Esophagus mucosa (tissue), 1 donor: ENCODE results near the gene C15orf40. TPM values are rescaled to one million over a fixed set of nuclear protein-coding genes. Genes with fewer than 3 reads are reported as not detected.

Source experiments
- ATAC-seq: fragments of 200-7000 bp; cut with Tn5 transposase; one replicate; pipeline ENCODE4 v1.9.1; 2020
- total RNA-seq: library from RNA; stranded (reverse); gene quantifications from one replicate; pipeline ENCODE4 v1.2.4, GENCODE V29; 2023
- donor health status: DM: yes; HTN: yes; CAD: no.

The C15orf40 gene
- total RNA-seq, 1 donor from 2014 or later, result 18.7 TPM

DNA sequence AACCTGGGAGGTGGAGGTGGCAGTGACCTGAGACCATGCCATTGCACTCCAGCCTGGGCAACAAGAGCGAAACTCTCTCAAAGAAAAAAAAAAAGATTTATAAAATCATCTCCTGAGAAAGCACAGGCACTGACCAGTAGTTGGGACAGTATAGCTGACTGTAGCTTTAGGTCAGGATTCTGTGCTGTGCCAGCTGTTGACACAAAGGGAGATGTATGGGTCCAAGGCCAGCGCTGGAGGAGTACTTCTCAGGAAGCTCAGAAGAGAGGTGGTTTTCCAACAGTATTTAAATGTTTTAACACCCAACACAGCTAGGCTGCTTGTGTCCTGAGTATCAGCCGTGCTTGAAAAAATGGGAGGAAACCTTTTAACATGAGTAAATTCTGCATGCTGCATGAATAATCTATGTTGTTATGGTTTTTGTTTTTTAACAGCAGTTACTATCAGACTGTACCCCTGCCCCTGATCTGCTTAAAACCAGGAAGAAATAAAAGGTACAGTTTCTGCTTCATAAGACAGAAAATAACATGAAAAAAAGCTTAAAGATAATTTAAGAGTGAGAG lies 18.9 kb downstream of the C15orf40 start:
- ATAC-seq, result no peak

DNA sequence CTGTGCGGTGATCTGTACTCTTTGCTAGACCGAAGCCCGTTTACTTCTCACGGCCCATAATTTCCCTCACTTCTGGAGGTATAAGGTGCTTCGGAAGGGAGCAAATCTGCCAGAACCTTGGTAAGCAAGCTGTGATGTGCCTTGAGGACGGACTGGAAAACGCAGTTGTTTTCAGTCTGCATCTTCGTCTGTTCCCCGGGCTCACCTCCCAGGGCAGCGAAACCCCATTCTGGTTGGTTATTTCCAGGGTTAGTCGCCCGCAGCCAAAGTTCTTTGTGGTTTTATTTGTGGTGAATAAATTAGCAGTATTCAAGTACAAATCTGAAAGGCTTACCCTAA lies 25.0 kb downstream of the C15orf40 start:
- ATAC-seq, result peak; percentile 29

DNA sequence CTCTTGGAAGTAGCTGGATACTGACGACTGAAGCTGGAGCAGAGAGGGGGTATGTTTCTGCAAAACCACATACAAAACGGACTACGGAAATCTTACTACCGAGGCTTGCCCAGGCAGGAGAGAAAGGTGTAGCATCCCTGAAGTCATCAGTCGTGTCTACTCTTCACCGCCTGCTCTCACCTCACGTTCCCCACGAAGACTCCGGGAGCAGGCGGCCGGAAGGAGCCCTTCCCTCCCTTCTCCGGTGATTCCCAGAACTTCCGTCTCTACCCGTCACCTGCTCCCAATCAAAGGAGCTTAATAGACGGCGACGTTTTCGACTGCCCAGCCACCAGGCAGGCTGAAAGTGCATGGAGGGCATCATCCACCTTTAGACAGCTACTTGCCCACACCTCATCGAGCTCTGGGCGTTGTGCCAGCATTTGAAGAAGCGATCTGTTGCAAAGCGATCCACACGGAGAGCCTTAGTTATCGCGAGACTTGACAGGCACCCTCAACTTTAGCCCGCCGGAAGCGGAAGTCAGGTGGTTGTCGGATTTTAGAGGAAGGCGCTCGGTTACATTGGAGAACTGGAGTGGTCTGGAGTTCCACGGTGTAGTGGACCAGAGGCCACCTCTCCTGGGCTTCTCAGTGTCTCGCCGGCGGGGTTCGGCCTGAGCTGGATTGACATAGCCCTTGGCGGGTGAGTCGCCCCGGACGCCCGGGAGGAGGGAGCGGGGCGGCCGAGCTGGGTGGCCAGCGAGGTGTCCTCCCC lies 25.6 kb downstream of the C15orf40 start, which contains the start of gene RAMAC:
Gene RAMAC, plus strand, starts transcription at position 523 of the 754 bp plus-strand sequence. CDS start 2,809 bp downstream, outside the sequence.
- peak; percentile 95 for ATAC-seq

DNA sequence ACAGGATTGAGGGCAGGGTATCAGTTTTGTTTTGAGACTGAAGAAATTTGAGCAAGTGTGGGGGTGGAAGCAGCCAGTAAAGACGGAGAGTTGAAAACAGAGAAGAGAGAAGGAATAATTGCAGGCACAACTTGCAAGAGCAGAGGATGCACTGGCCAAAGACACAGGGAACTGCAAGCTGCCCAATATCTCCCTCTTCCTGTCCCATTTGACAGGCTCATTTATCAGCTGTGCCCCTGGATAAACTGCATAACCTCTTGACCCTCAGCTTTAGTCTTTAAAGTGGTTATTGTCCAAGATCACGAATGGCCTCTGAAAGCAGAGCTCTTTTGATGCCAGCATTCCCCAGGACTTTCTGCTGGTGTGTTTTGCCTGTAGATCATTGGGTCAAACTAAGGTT lies 30.5 kb downstream of the C15orf40 start:
- ATAC-seq, result no peak

DNA sequence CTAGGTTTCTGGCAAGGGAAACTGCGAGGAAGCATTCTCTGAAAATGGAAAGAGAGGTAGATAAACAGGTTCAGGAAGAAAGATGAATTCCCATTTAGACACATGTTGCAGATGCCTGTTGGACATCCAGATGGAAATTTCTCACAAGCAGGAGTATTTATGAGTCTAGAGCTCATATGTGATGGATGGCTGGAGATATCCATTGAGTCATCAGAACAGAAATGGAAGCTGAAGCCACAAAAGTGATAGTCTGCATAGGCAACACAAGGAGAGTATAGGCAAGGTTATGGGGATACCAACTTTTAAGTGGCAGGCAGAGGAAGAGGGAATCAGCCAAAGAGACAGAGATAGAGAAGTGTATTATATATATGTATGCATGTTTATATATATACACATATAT lies 31.7 kb downstream of the C15orf40 start:
- no peak for ATAC-seq

DNA sequence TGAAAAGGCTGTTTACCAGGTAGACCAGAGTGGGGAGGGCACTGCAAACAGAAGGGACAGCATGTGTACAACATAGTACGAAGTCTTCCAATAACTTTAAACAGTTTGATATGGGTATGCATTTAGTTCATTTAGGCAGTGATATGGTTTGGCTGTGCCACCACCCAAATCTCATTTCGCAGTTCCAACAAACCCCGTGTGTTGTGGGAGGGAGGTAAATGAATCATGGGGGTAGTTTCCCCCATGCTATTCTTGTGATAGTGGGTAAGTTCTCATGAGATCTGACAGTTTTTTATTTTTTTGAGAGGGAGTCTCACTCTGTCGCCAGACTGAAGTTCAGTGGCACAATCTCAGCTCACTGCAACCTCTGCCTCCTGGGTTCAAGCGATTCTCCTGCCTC lies 33.0 kb downstream of the C15orf40 start:
- ATAC-seq, result no peak

DNA sequence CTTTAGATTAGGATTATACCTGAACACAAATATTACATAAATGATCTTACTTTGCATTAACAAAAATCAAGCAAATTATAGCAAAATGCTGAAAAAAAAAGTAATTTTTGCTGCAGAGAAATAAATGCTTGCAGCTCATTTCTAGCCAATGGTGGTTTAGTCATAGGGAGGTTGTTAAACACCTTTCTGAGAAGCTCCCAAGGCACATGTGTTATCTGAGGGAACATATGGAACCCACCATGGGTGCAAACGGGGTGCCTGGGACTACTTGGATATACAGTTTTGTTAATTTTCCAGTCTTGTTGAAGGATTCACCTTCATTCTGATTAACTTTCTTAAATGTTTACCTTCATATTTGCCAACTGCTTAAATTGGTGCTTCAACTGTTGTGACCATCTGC lies 34.4 kb downstream of the C15orf40 start:
- no peak for ATAC-seq

DNA sequence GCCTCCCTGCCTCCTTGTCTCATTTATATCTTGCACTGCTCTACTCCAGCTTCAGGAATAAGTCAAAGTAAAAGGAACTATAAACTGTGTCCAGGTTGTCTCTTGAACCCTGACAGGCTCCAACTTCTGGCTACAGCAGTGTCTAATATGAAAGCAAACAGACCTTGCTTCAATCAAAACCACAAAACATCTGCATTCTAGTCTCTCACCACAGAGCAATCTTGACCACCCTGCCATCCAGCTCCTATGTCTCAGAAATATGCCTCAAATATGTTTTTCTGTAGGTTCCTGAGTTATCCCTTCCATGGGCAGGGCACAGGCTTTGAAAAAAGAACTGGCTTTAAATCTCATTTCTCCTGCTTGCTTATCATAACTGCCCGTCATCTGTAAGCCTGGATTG lies 38.4 kb downstream of the C15orf40 start:
- ATAC-seq, result no peak

DNA sequence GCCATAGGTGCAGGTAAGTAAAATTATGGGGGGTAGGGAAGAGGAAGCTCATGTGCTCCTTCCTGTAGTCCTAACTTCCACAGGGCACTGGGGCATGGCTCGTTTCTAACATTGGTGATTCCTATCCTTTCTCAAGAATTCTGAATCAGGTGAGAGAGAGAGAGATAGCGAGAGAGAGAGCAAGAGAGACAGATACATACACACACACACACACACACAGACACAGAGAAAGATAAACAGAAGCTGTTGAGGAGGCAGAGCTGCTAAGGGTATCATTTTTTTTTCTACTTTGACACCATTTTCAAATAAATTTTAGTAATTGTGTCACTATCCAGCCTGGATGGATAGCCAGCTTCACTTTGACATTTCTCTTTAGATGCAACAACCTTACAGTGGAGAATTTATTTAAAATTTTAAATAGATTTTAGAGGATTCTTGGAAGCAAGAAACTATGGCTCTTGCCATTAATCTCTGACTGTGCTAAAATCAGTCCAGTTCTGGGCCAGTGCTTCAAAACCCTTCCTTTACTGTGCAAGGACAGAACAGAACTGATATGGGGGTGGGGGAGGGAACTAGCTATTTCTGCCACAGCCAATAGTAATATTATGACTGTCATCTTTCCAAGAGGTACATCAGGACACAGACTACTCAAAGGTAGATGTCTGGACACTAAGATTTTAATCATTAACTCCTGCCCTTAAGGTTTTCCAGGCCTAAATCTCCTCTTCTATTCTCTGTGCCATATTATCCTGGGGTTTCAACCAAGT lies 40.0 kb downstream of the C15orf40 start:
- no peak for ATAC-seq

DNA sequence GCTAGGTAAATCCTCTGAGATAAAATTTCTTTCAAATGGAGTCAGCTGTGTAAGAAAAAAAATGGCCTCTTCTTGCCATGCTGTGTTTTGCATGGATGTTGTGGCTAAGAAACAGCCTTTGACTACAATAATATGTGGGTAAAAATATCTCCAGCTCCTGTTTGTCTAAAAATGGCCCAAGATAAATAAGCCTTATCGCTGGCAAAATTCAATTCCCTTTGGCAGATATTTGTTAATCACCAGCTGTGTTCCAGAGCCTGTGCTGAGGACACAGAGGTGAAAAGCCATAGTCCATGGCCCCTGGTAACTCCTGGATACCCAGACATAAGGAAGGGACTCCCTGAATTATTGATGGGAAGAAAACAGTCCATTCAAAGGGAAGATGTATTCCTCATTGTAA lies 40.7 kb downstream of the C15orf40 start:
- ATAC-seq, result no peak

DNA sequence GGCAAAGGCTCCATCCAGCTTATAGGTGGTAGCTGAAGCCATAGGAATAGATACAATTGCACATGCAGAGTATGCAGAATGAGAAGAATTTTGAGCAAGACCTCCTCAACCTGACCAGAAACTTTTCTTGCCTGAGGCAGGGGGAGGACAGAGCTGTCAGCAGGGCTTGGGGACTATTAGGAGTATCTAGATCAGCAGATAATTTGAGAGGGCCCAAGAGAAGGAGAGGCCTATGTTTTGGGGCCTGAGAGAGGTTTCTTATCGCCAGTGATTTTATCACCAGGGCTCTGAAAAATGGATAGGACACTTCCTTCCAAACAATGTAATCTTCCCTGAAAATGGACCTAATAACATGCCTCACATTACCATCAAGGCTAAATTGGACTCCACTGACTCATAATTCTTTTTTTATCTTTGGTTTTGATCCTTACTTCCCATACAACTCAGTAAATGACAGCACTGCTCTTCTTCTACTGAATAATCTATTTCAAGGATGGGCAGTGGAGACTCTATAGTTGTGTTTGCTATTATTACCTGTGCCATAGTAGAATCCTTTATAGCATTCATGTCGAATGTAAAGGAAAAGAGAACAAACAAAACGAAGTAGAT lies 41.3 kb downstream of the C15orf40 start:
- no peak for ATAC-seq

DNA sequence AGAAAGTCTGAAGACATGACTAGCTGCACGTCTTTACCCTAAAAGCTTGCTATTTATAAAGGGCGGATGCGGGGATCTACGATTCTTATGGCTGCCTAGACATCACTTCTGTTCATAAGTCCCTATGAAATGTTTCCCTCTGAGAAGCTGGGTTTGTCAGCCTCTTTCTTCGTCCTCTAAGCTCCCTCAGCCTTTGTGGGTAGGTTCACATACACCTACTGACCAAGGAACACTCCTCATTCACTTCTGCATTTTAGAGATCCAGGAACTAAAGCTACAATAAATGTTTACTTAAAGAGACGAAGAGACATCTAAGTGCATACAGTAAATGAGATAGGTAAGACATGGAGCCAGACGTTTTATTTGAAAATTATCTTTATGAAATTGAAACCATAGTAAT lies 42.1 kb downstream of the C15orf40 start:
- ATAC-seq, result no peak

DNA sequence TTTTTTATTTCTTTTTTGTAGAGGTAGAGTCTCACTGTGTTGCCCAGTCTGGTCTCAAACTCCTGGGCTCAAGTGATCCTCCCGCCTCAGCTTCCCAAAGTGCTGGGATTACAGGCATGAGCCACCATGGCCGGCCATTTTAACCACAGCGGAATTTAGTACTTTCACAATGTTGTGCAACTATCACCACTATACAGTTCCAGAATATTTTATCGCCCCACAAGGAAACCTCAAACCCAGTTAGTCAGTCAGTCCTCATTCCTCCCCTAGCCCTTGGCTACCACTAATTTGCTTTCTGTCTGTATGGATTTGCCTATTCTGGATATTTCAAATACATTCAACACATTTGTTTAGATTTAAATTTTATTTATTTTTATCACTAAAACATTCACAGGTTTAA lies 43.4 kb downstream of the C15orf40 start:
- no peak for ATAC-seq

DNA sequence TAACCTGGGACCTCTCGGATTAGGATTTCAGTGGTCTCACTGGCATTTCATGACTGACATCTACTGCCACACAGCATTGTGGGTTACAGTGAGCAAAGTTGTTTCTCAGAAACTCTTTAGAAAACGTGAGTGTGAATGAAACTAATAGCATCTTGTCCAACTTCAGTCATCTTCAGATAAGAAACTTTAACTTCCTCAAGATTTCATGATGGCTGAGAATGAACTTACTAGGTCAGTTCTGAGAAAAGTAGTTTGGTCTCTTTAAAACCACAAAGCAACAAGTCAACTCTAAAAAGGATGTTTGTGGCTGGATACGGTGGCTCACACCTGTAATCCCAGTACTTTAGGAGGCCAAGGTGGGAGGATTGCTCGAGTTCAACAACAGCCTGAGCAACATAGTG lies 44.8 kb downstream of the C15orf40 start:
- ATAC-seq, result no peak

DNA sequence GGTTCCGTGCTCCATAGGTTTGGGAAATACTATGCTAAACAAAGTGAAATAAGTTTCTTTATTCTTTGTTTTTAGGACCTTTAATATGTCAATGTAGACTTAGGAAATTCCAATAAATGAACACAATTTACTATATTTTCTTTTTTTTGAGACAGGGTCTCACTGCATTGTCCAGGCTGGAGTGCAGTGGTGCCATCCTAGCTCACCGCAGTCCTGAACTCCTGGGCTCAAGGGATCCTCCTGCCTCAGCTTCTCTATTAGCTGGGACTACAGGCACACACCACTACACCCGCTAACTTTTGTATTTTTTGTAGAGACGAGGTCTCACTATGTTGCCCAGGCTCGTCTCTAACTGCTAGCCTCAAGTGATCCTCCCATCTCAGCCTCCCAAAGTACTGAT lies 46.5 kb downstream of the C15orf40 start:
- no peak for ATAC-seq

DNA sequence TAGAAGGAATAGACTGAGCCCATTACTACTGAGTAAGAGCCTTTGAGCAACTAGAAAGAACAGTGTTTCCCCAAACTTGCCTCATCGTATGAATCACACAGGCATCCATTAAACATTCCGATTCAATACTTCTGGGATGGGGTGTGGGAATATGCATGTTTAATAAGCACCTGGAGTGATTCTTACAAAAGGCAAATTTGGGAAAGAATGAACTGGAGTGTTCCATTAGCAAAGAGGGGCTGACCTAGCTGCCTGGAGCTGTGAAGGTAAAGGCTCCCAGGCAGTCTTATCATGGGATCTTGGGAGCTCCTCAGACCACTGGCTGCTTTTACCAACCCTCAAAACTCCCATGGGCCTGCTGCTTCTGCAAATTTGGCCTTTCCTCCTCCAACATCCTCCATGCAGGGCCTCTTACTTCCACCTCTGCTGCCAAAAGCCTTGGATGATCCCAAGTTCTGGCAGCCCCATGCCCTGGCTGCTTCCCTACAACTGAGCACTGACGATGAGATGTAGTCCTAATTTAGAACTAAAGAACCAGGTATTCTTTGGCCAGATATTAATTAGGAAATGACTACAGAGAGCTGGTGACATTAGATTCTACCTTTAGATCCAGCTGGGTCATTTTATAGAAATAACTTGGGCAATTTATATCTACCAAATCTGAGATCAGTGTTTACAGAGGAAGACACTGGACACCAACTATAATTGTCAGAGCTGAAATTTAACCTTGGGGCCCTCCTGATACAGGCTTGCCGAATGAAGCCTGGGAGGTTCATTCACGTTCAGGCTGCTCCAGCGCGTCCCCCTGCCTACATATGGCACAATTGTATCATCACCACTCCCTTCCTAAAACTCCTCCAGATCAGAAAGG lies 47.7 kb downstream of the C15orf40 start:
- ATAC-seq, result peak; percentile 39

DNA sequence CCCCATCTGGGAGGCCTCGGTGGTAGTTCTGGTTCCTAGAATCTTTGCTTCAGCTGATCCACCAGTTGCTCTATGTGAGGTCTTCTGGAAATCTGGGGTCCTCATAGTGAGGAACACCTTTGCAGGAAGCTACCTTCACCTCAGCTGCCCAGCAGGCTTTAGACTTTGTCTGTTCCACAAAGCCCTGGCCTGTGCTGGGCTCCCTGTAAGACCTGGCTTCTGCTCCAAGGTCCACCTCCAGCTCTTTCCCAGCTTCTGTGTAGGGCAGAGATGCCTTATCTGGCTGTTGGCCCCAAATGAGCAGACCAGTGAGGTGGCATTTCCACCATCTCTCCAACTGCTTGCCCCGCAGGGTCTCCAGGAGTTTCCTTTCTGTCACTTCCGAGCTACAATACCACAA lies 50.7 kb downstream of the C15orf40 start:
- no peak for ATAC-seq

DNA sequence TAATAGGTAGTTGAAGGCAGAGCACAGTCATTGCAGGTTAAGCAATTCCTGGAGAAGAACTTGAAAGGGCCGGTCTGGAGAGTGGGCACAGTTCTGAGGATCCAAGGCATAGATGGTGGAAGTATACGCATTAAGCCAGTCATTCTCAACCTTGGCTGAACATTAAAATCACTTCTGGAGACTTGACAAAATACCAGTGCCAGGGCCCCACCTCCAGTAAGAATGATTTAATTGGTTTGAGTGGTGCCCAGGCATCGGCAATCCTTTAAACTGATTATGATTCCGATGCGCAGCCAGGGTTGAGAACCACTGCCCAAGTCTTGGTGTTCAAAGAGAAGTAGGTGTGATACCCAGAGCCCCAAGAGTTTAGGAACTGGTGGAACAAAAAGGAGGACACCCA lies 52.0 kb downstream of the C15orf40 start:
- no peak for ATAC-seq

DNA sequence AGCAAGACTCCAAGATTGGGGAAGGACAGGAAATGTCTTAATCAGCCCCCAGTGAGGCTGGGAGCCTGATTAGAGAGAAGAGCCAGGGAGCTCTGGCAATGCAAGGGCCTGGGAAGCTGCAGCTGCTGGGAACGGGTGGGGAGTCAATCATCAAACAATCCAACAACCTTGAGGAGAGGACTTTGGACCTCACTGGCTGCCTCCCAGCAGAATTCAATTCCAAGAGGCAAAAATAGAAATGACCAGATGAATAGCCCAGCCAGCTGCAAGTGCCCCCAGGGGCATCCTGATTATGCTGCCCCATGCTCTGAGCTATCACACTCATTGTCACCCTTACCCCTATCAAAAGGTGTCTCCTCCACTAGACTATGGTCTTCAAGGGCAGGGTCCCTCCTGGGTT lies 52.8 kb downstream of the C15orf40 start:
- no peak for ATAC-seq

DNA sequence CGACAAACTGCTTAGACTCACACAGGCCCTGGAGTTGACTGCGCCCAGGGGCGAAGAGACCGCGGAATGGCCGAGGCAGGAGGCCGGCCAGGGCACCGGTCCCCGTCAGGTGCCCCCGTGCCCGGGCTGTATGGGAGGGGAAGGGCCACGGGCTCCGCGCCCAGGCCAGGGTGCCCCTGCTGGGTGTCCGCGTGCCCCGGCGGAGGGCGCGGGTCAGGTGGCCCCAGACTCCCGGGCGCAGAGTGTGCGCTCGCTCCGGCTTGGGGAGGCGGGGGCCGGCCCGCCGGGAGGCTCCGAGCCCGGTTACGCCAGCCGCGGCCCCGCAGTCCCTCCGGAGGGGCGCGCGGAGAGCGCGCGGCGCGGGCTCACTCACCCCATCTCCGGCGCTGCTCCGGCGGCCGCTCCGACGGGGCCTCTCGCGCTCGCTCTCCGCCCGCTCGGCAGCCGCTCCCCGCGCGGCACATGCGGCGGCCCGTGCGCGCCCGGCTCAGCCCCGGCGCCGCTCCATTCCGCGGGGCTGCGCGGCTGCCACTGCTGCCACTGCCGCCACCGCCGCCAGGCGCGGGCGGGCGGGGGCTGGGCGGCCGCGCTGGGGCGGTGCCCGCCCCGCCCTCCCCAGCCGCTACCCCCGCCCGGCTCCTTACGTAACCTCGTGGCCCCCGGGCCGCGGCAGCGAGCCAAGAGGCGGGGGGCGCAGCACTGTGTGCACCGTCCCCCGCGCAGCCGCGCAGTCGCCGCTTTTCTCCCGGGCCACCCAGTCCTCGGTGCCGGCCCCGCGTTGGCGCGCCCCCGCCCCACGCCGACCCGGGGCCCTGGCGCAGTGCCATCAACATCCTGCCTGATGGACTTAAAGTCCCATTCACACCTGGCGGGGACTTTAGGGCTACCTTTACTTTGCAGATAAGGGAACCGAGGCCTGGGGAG lies 59.0 kb downstream of the C15orf40 start, which contains the start of gene HOMER2:
Gene HOMER2, minus strand, starts transcription at position 563 of the 924 bp plus-strand sequence. Its CDS starts 185 bp downstream, at position 378.
- ATAC-seq, result peak; percentile 64
